Muscle layer of colon (tissue), 2 donors: Measurements from ENCODE around the gene HSPA1A.

ENCODE experiments used
- H3K27ac ChIP-seq: one replicate; pipeline ENCODE4 v1.7.0; 2013; ENCODE audit warnings: low read depth, mild to moderate bottlenecking, low read length, moderate library complexity
- H3K27me3 ChIP-seq, 2 donors: one replicate each; pipeline ENCODE4 v1.7.0; 2013; ENCODE audit warnings: low read length in 2 of 2, mild to moderate bottlenecking in 2 of 2; ENCODE audit not compliant: insufficient read depth in 2 of 2, control insufficient read depth in 1 of 2
- H3K36me3 ChIP-seq: one replicate; pipeline ENCODE4 v1.7.0; 2013; ENCODE audit warnings: mild to moderate bottlenecking, low read length; ENCODE audit not compliant: insufficient read depth
- H3K4me1 ChIP-seq: one replicate; pipeline ENCODE4 v1.7.0; 2013; ENCODE audit warnings: mild to moderate bottlenecking, low read length; ENCODE audit not compliant: insufficient read depth
- H3K4me3 ChIP-seq, 2 donors: one replicate each; pipeline ENCODE4 v1.7.0; 2013; ENCODE audit warnings: low read length in 2 of 2, low read depth in 1 of 2, mild to moderate bottlenecking in 1 of 2, moderate library complexity in 1 of 2
- H3K9ac ChIP-seq: one replicate; pipeline ENCODE4 v1.7.0; 2013; ENCODE audit warnings: low read length
- H3K9me3 ChIP-seq: one replicate; pipeline ENCODE4 v1.7.0; 2013; ENCODE audit warnings: mild to moderate bottlenecking, low read length
- donor health status: abdominal sarcoma.
- donor health status: Adenocarcinoma of cecum.

The HSPA1A gene

DNA sequence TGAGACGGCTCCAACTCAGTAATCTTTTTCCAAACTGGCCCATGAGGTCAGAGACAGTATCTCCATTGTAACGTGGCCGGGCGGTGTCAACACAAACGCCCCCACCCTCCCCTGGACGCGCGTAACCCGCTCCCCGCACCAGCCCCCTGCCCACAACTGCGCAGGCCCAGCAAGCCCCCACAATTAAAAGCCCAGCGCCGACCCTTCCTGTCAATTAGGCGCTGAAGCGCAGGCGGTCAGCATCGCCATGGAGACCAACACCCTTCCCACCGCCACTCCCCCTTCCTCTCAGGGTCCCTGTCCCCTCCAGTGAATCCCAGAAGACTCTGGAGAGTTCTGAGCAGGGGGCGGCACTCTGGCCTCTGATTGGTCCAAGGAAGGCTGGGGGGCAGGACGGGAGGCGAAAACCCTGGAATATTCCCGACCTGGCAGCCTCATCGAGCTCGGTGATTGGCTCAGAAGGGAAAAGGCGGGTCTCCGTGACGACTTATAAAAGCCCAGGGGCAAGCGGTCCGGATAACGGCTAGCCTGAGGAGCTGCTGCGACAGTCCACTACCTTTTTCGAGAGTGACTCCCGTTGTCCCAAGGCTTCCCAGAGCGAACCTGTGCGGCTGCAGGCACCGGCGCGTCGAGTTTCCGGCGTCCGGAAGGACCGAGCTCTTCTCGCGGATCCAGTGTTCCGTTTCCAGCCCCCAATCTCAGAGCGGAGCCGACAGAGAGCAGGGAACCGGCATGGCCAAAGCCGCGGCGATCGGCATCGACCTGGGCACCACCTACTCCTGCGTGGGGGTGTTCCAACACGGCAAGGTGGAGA lies at the start of gene HSPA1A, which contains the start of gene HSPA1L:
Gene HSPA1A (plus strand): TSS at position 519 of the 814 bp plus-strand sequence. CDS start 214 bp downstream, at position 733.
Gene HSPA1L (minus strand): TSS at position 259 of the 814 bp plus-strand sequence. CDS start 3,311 bp downstream, outside the sequence.
- H3K27me3 ChIP-seq = no peaks in the 10 kb centered on the region
- peak within 1 kb of the TSS; percentile 76 for H3K9ac ChIP-seq
- H3K27ac ChIP-seq = peak within 1 kb of the TSS; percentile 88
- H3K36me3 ChIP-seq = no peaks in the 10 kb centered on the region
- H3K4me3 ChIP-seq = peak within 1 kb of the TSS; percentile 67 to 75
- H3K9me3 ChIP-seq = no peaks in the 10 kb centered on the region
- peaks cover 28% of the 10 kb centered on the region for H3K4me1 ChIP-seq

DNA sequence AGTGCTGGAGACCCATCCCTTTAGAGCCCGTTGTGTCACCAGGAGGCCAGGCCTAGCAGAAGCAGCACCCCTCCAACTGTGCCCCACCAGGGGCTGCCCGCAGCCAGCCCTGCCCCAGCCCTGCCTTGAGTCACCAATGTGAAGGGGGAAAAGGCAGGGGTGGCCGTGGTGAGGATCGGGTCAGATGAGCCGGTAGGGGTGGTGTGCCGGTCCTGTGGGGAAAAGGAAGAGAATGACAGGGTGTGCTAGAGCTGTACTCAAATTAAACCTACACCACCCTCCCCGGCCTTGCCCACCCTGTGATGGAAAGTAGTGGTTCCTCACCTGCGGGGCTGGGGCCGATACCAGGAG lies 49.8 kb upstream of the HSPA1A start:
- Histone ChIP-seq H3K27me3 (peaks cover 0 to 10% of the 10 kb centered on the region in 2 donors), H3K27ac (no peak overlapping the region), H3K9ac (no peak overlapping the region), H3K4me1 (no peaks in the 10 kb centered on the region), H3K9me3 (no peaks in the 10 kb centered on the region), H3K4me3 (peak overlapping the region in 1 of 2 donors; percentile 43), H3K36me3 (no peaks in the 10 kb centered on the region)

DNA sequence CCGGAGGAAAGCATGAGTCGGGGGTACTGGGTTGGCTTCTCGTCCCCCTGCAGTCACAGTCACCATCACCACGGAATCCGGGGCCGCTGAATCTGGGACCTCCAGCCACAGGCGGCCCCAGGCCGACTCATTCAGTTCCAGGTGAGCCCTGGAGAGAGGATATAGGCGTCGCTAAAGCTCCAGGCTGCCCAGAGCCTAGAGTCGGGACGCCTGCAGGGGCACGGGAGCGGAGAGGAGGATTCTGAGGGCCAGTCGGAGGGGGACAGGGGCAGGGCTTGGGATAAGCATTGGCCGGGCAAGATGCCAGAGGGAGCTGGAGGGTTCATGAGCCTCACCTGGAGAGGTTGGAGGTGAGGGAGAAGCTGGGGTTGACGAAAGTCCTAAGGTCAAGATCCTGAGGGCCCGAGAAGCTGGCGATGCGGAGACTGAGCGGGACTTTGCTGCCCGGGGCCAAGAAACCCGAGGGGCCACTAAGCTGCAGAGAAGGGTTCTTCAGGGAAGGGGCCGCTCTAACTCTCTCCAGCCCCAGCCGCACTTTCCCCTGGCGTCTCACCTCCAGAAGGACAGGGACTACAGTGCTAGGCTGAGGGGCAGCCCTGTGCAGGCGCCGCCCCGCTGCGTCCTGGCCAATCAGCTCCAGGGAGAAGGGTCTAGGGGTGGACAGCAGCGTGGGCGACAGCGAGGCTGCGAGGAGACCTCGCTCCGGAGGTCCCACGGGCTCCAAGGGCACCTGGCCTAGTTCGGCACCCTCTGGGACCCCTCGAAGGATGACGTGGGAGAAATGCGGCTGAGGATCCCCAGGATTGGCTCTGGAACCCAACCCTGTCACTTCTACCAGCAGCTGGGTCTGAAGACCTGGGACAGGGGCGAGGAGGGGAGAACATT lies 49.2 kb upstream of the HSPA1A start:
- no peaks in the 10 kb centered on the region for H3K4me1 ChIP-seq
- H3K27me3 ChIP-seq = peaks cover 0 to 10% of the 10 kb centered on the region in 2 donors
- no peak overlapping the region for H3K9ac ChIP-seq
- H3K27ac ChIP-seq = no peak overlapping the region
- H3K9me3 ChIP-seq = no peaks in the 10 kb centered on the region
- peak overlapping the region; percentile 32 to 43 for H3K4me3 ChIP-seq
- H3K36me3 ChIP-seq = no peaks in the 10 kb centered on the region

DNA sequence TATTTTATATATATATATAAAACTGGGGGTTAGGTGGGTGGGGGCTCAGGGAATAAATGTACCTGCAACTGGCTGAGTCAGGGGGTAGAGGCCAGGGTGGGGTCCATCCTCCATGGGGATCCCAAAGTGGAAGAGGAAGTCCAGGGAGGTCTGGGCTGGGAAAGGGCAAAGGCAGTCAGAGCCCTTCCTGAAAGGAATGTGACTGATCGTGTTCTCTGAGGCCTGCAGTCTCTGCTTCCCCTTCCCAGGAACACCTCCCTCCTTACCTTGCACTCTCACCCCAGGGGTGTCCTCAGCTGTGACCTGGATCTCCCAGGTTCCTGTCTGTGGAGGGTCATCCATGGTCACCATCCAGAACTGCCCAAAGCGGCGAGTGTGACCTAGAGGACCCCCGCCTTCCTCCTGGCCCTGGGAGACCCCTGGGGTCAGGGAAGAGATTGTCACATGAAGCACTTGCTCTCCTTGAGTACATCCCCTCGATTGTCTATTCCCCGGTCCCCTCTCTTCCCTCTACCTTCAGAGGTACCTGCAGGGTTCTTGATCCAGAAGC lies 48.2 kb upstream of the HSPA1A start:
- H3K9me3 ChIP-seq = no peaks in the 10 kb centered on the region
- H3K36me3 ChIP-seq = no peaks in the 10 kb centered on the region
- no peak overlapping the region for H3K27ac ChIP-seq
- H3K9ac ChIP-seq = no peak overlapping the region
- peaks cover 0 to 10% of the 10 kb centered on the region in 2 donors for H3K27me3 ChIP-seq
- H3K4me1 ChIP-seq = no peaks in the 10 kb centered on the region
- H3K4me3 ChIP-seq = no peak overlapping the region

DNA sequence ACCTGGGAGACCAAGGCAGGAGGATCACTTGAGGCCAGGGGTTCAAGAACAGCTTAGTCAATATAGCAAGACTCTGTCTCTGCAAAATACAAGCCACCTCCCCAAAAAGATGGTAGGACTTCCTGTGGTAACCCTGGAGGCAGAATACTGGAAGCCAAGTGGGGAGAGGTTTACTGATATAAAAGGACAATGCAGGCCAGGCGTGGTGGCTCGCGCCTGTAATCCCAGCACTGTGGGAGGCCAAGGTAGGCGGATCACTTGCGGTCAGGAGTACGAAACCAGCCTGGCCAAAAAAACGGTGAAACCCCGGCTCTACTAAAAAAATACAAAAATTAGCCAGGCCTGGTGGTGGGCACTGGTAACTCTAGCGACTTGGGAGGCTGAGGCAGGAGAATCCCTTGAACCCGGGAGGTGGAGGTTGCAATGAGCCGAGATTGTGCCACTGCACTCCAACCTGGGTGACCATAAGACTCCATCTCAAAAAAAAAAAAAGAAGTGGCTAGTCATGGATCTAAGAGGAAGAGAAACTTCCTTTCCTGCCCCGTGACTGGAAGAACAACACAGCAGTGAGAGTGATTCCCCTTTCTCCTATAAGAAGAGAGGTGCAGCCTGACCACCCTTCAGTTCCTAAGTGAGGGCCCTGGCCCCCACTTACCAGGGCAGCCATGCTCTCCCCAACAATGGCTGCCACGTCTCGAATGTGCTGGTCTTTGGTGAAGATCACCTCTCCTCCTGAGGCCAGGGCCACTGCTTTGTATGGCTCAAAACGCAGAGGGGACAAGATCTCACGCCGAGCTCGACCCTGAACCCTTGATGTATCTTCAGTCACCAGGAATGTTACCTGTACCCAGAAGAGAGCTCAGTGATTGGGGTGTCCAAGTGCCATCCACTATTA lies 46.7 kb upstream of the HSPA1A start:
- no peak overlapping the region for H3K27ac ChIP-seq
- no peak overlapping the region for H3K9ac ChIP-seq
- no peaks in the 10 kb centered on the region for H3K9me3 ChIP-seq
- no peaks in the 10 kb centered on the region for H3K36me3 ChIP-seq
- H3K27me3 ChIP-seq = peaks cover 0 to 10% of the 10 kb centered on the region in 2 donors
- no peak overlapping the region for H3K4me3 ChIP-seq
- H3K4me1 ChIP-seq = no peaks in the 10 kb centered on the region

DNA sequence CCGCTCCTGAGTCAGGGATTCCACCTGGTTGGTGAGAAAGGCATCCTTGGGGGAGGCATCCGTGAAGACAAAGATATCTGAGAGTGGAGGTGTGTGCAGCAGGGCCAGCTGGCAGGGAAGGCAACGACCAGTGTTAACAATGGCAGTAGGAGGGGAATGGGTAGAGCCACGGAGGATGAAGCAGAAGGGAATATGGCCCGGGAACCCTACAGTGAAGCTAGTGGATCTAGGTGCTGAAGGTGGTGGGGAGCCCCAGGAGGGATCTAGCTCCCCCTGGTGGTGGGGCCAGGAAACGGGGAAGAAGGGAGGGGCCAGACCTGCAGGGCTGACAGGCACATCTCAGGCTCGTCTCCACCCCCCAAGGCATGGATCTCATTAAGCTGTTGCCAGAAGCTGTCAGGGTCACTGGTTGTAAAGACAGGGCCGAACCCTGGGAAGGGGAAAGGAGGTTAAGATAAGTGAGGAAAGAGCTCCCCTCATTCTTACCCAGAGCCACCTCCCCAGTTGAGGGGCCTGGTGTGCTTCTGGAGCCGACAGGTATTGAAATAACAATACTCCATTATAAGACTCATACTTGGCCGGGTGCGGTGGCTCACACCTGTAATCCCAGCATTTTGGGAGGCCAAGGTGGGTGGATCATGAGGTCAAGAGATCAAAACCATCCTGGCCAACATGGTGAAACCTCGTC lies 45.5 kb upstream of the HSPA1A start:
- no peaks in the 10 kb centered on the region for H3K9me3 ChIP-seq
- H3K9ac ChIP-seq = no peak overlapping the region
- no peak overlapping the region for H3K4me3 ChIP-seq
- no peaks in the 10 kb centered on the region for H3K4me1 ChIP-seq
- H3K27ac ChIP-seq = no peak overlapping the region
- no peaks in the 10 kb centered on the region for H3K36me3 ChIP-seq
- peaks cover 0 to 10% of the 10 kb centered on the region in 2 donors for H3K27me3 ChIP-seq

DNA sequence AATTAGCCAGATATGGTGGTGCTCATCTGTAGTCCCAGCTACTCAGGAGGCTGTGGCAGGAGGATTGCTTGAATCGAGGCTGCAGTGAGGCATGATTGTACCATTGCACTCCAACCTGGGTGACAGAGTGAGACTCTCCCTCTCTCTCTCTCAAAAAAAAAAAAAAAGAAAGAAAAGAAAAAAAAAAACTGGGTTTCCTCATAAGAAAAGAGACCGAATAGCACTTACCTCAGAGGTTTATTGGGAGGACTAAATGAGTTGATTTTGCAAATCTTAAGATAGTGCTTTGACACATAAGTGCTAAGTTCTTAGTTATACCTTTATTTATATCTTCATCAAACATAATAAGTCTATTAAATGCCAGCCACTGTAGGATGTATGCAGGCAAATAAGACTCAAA lies 44.5 kb upstream of the HSPA1A start:
- H3K36me3 ChIP-seq = no peaks in the 10 kb centered on the region
- peaks cover 0 to 6% of the 10 kb centered on the region in 2 donors for H3K27me3 ChIP-seq
- H3K9ac ChIP-seq = no peak overlapping the region
- no peak overlapping the region for H3K27ac ChIP-seq
- H3K9me3 ChIP-seq = no peaks in the 10 kb centered on the region
- no peak overlapping the region for H3K4me3 ChIP-seq
- no peaks in the 10 kb centered on the region for H3K4me1 ChIP-seq

DNA sequence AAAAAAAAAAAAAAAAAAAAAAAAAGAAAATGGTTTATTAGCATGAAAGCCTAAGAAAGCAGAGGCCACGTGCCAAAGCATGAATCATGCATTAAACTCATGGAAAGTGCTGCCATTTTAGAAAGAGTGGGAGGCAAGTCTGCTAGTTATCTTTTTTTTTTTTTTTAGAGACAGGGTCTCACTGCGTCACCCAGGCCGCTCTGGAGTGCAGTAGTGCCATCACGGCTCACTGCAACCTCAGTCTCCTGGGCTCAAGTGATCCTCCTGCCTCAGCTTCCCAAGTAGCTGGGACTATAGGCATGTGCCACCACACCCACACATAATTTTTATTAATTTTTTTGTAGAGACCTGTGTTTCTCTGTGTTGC lies 43.4 kb upstream of the HSPA1A start:
- H3K36me3 ChIP-seq = no peaks in the 10 kb centered on the region
- H3K9me3 ChIP-seq = no peaks in the 10 kb centered on the region
- H3K27ac ChIP-seq = no peak overlapping the region
- H3K27me3 ChIP-seq = no peaks in the 10 kb centered on the region
- H3K4me3 ChIP-seq = no peak overlapping the region
- no peak overlapping the region for H3K9ac ChIP-seq
- peaks cover 3% of the 10 kb centered on the region for H3K4me1 ChIP-seq

DNA sequence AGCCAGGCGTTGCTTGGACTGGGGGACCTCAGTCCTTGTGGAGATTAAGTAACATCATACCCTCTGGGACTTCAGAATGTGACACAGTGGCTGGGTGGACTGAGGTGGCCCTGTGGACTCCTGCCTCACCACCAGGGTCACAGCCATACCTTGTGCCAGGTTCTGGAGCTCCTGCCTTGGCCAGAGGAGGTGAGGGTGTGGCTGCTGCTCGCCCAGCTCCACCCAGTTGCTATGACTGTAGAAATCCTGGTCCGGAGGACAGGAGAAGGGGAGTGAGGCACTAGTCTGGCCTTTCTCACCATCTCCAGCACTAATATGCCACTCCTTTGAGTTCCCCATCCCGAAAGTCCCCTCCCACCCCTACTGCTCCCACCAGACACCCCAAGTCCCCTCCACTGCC lies 40.2 kb upstream of the HSPA1A start:
- Histone ChIP-seq H3K36me3 (peaks cover 17% of the 10 kb centered on the region), H3K9ac (no peak overlapping the region)

DNA sequence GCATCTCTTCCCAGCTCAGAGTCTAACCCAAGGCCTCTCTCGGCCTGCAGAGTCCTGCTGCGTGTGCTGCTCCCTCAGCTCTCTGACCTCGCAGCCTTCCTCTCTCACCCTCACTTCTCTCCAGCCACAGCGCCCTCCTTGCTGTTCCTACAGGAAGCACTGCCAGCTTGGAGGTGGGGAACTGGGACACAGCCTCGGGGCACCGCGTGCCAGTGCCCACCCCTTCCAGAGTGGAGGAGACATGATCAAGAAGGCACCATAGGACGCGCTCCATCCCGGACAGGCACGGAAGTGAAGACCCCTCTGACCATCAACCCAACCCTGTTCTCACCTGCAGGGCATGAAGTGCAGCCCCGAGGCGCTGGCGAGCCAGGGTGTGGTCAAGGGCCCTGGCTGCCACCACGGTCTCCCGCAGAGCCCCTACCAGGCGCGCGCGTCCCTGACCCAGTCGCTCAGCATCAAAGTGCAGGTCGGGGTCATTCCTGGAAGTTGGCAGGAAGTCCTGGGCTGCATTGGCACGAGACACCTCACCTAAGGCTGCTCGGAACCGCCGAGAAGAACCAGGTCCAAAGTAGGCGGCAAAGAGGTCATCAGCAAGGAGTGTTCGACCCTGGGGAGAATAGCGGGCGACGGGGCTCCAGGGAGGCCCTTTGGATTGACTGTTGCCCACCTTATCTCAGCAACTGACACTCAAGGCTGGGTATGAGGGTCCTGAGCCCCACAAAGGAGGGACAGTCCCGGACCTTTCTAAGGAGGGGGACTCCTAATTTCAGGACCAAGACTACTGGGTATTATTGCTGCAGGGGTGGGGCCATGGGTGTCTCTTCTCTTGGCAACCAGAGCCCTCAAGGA lies 39.5 kb upstream of the HSPA1A start:
- peaks cover 23% of the 10 kb centered on the region for H3K36me3 ChIP-seq
- H3K9me3 ChIP-seq = no peaks in the 10 kb centered on the region
- H3K27me3 ChIP-seq = no peaks in the 10 kb centered on the region
- no peak overlapping the region for H3K9ac ChIP-seq
- no peak overlapping the region for H3K27ac ChIP-seq
- H3K4me1 ChIP-seq = peaks cover 7% of the 10 kb centered on the region
- H3K4me3 ChIP-seq = no peak overlapping the region

More for the DNA sequence above, 40.2 kb upstream of the HSPA1A start:
- no peak overlapping the region for H3K4me3 ChIP-seq
- peaks cover 7% of the 10 kb centered on the region for H3K4me1 ChIP-seq
- no peaks in the 10 kb centered on the region for H3K27me3 ChIP-seq
- no peaks in the 10 kb centered on the region for H3K9me3 ChIP-seq
- no peak overlapping the region for H3K27ac ChIP-seq
